Keratinocyte (primary cell): ENCODE results near the gene SRM. TPM values are rescaled to one million over a fixed set of nuclear protein-coding genes. Genes with fewer than 3 reads are reported as not detected.

Experiments
- DNase-seq: peaks from one replicate; pipeline ENCODE4 v3.0.0-alpha.2; 2011; ENCODE audit warnings: low read depth, missing footprints, low spot score
- FAIRE-seq: peaks from 2 replicates; lab custom pipeline; 2011; peaks lifted over from hg19 to GRCh38; lab: Jason Lieb, UNC
- H2AFZ ChIP-seq: 2 replicates; pipeline ENCODE4 v1.6.0; 2012; ENCODE audit warnings: low read length, control low read depth, inconsistent platforms; ENCODE audit not compliant: control insufficient read depth
- H3K27ac ChIP-seq: 2 replicates; pipeline ENCODE4 v1.5.1; 2011; ENCODE audit warnings: low read length; ENCODE audit not compliant: control insufficient read depth, insufficient read depth
- H3K27me3 ChIP-seq: 3 replicates; pipeline ENCODE4 v1.6.0; 2011; ENCODE audit warnings: low read length; ENCODE audit not compliant: control insufficient read depth, insufficient read depth; ENCODE audit errors: extremely low read depth
- H3K36me3 ChIP-seq, 2 experiments: 2 replicates in 1 of 2; 3 replicates in 1 of 2; pipeline ENCODE4 v1.5.1; 2011; ENCODE audit warnings: low read length in 2 of 2, mild to moderate bottlenecking in 1 of 2; ENCODE audit not compliant: control insufficient read depth in 2 of 2, insufficient read depth in 2 of 2; ENCODE audit errors: extremely low read depth in 1 of 2
- H3K4me1 ChIP-seq: 3 replicates; pipeline ENCODE4 v1.5.1; 2011; ENCODE audit warnings: low read length; ENCODE audit not compliant: control insufficient read depth, insufficient read depth; ENCODE audit errors: extremely low read depth
- H3K4me2 ChIP-seq: 3 replicates; pipeline ENCODE4 v1.6.0; 2011; ENCODE audit warnings: low read depth, low read length; ENCODE audit not compliant: control insufficient read depth, insufficient read depth; ENCODE audit errors: extremely low read depth
- H3K4me3 ChIP-seq, 3 experiments: fragments of 200-600 bp in 1 of 3; sonication (generic) in 1 of 3; 2 replicates in 2 of 3; 3 replicates in 1 of 3; pipeline ENCODE4 v1.5.1; 2011 to 2016; ENCODE audit warnings: low read length in 3 of 3, mild to moderate bottlenecking in 3 of 3, control low read depth in 2 of 3, inconsistent platforms in 1 of 3, low read depth in 1 of 3, mixed read lengths in 1 of 3, mixed run types in 1 of 3, moderate library complexity in 1 of 3; ENCODE audit not compliant: control insufficient read depth in 2 of 3, insufficient read depth in 2 of 3; ENCODE audit errors: extremely low read depth in 1 of 3
- H3K79me2 ChIP-seq: 2 replicates; pipeline ENCODE4 v1.6.0; 2012; ENCODE audit warnings: low read length; ENCODE audit not compliant: control insufficient read depth, insufficient read depth
- H3K9ac ChIP-seq: 3 replicates; pipeline ENCODE4 v1.6.0; 2011; ENCODE audit warnings: low read length; ENCODE audit not compliant: control insufficient read depth, insufficient read depth; ENCODE audit errors: extremely low read depth
- H3K9me1 ChIP-seq: 3 replicates; pipeline ENCODE4 v1.6.0; 2011; ENCODE audit warnings: low read length; ENCODE audit not compliant: control insufficient read depth, insufficient read depth; ENCODE audit errors: extremely low read depth
- H3K9me3 ChIP-seq: 2 replicates; pipeline ENCODE4 v1.5.1; 2012; ENCODE audit warnings: low read depth, low read length; ENCODE audit not compliant: control insufficient read depth
- H4K20me1 ChIP-seq: 3 replicates; pipeline ENCODE4 v1.6.0; 2011; ENCODE audit warnings: low read length; ENCODE audit not compliant: control insufficient read depth, insufficient read depth; ENCODE audit errors: extremely low read depth
- CTCF ChIP-seq, 3 experiments: IDR thresholded peaks in 1 of 3; conservative IDR thresholded peaks in 1 of 3; optimal IDR thresholded peaks in 1 of 3; 2 replicates in 2 of 3; 3 replicates in 1 of 3; pipeline versions ENCODE3 to v1.5.1; 2011; ENCODE audit warnings: low read length in 3 of 3, mild to moderate bottlenecking in 3 of 3, moderate library complexity in 2 of 3, control low read depth in 1 of 3, inconsistent platforms in 1 of 3; ENCODE audit not compliant: insufficient read depth in 2 of 3; ENCODE audit errors: extremely low read depth in 1 of 3
- EZH2 ChIP-seq: IDR thresholded peaks from one replicate; pipeline ENCODE4 v1.6.1; 2012; ENCODE audit warnings: inconsistent platforms, mild to moderate bottlenecking, low read length, moderate library complexity
- dilution Hi-C: fragments of 300-500 bp; cut with MboI; formaldehyde crosslinking; loops from one replicate; pipeline ENCODE4 v1.7.0; 2020; ENCODE audit warnings: low sequenced_read_pairs; ENCODE audit not compliant: extremely low pct_ligation_motif_present
- polyA plus RNA-seq, 5 experiments: library from polyadenylated mRNA; depleted of rRNA in 3 of 5; stranded (reverse) in 3 of 5; stranded (forward) in 1 of 5; unstranded in 1 of 5; fragments of >200 nt; gene quantifications; 1 replicate in 1 of 5; 2 replicates in 3 of 5; 3 replicates in 1 of 5; pipeline versions ENCODE4 v1.2.1 to v1.2.3, GENCODE V29; 2011 to 2012; ENCODE audit warnings: missing spikeins in 2 of 5, low read depth in 1 of 5, low replicate concordance in 1 of 5

Gene SRM
- polyA plus RNA-seq, 1 donor (not counting 4 experiments of a cell fraction or from before 2014, with no cell fraction given), result 32.8 TPM

GRCh38 chr1:11025618-11026017 lies 34.2 kb downstream of the SRM start:
- H3K4me1 ChIP-seq, result peaks cover 16% of the 10 kb centered on the region
- no peaks in the 10 kb centered on the region for H3K9me3 ChIP-seq
- DNase-seq, result no peak
- TF ChIP-seq CTCF (optimal IDR thresholded peaks at IDR 0.05 in 1 of 3, IDR thresholded peaks at IDR 0.05 in 1 of 3, conservative IDR thresholded peaks at IDR 0.05 in 1 of 3; ENCODE audit: extremely low read depth in 1 of 3, insufficient read depth in 2 of 3, low read length in 3 of 3), result no peak
- no peak for TF ChIP-seq EZH2
- FAIRE-seq, result no peak
- H3K9me1 ChIP-seq, result peaks cover 3% of the 10 kb centered on the region
- H3K4me3 ChIP-seq, result no peak overlapping the region
- dilution Hi-C loops, result no loop called here
- H4K20me1 ChIP-seq, result peaks cover 7% of the 10 kb centered on the region
- peaks cover 19 to 47% of the 10 kb centered on the region in 2 experiments for H3K36me3 ChIP-seq
- no peaks in the 10 kb centered on the region for H3K27me3 ChIP-seq
- H3K4me2 ChIP-seq, result no peak overlapping the region
- peaks cover 19% of the 10 kb centered on the region for H3K79me2 ChIP-seq
- no peak overlapping the region for H3K9ac ChIP-seq
- no peak overlapping the region for H2AFZ ChIP-seq
- no peak overlapping the region for H3K27ac ChIP-seq

- Histone ChIP-seq H2AFZ (no peak overlapping the region), H3K9me1 (peaks cover 3% of the 10 kb centered on the region), H3K27me3 (no peaks in the 10 kb centered on the region), H3K27ac (no peak overlapping the region), H3K4me3 (no peak overlapping the region), H3K9ac (no peak overlapping the region), H3K4me1 (peaks cover 16% of the 10 kb centered on the region), H3K79me2 (peaks cover 22% of the 10 kb centered on the region), H3K36me3 (peaks cover 22 to 50% of the 10 kb centered on the region in 2 experiments), H3K9me3 (no peaks in the 10 kb centered on the region), H3K4me2 (no peak overlapping the region), H4K20me1 (peaks cover 7% of the 10 kb centered on the region)
- TF ChIP-seq EZH2, result no peak
- no peak for TF ChIP-seq CTCF (optimal IDR thresholded peaks at IDR 0.05 in 1 of 3, IDR thresholded peaks at IDR 0.05 in 1 of 3, conservative IDR thresholded peaks at IDR 0.05 in 1 of 3; ENCODE audit: extremely low read depth in 1 of 3, insufficient read depth in 2 of 3, low read length in 3 of 3)
- dilution Hi-C loops, result no loop called here
- FAIRE-seq (no peak), DNase-seq (no peak)
Measured at GRCh38 chr1:11024874-11025203, 35.0 kb downstream of the SRM start.
